Measurements from ENCODE around the gene BANK1. TPM values are rescaled to one million over a fixed set of nuclear protein-coding genes. Genes with fewer than 3 reads are reported as not detected.
A peak's percentile ranks its signal among the peaks of the same experiment; 100 is the strongest.

The BANK1 gene, protein sequence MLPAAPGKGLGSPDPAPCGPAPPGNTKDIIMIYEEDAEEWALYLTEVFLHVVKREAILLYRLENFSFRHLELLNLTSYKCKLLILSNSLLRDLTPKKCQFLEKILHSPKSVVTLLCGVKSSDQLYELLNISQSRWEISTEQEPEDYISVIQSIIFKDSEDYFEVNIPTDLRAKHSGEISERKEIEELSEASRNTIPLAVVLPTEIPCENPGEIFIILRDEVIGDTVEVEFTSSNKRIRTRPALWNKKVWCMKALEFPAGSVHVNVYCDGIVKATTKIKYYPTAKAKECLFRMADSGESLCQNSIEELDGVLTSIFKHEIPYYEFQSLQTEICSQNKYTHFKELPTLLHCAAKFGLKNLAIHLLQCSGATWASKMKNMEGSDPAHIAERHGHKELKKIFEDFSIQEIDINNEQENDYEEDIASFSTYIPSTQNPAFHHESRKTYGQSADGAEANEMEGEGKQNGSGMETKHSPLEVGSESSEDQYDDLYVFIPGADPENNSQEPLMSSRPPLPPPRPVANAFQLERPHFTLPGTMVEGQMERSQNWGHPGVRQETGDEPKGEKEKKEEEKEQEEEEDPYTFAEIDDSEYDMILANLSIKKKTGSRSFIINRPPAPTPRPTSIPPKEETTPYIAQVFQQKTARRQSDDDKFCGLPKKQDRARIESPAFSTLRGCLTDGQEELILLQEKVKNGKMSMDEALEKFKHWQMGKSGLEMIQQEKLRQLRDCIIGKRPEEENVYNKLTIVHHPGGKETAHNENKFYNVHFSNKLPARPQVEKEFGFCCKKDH
- 1 to 10 TPM; 2.1 to 3.0 (median 2.4) TPM for total RNA-seq
- total RNA-seq (2013), result 195 TPM

GRCh38 chr4:101790521-101791181 lies at the start of gene BANK1:
Gene BANK1 (plus strand): TSS chr4:101790730. CDS start chr4:101790881, 151 bp downstream.
- H3K27ac ChIP-seq (ENCODE audit: low read length), result peak within 1 kb of the TSS; percentile 66
- Mint-ChIP-seq H3K9me3 (no peaks in the 10 kb centered on the region), H3K4me1 (peaks cover 13 to 14% of the 10 kb centered on the region in 2 donors), H3K27me3 (ENCODE audit: low read depth in 2 of 2) (peaks cover 4 to 7% of the 10 kb centered on the region in 2 donors), H3K4me3 (peak within 1 kb of the TSS; percentile 89), H3K27ac (peak within 1 kb of the TSS; percentile 9 to 81), H3K36me3 (no peaks in the 10 kb centered on the region)
- H3K4me3 ChIP-seq (ENCODE audit: low read length), result peak within 1 kb of the TSS; percentile 54
- peak; percentile 93 to 98 (median 95) for ATAC-seq
- TF ChIP-seq, protein P1, sequence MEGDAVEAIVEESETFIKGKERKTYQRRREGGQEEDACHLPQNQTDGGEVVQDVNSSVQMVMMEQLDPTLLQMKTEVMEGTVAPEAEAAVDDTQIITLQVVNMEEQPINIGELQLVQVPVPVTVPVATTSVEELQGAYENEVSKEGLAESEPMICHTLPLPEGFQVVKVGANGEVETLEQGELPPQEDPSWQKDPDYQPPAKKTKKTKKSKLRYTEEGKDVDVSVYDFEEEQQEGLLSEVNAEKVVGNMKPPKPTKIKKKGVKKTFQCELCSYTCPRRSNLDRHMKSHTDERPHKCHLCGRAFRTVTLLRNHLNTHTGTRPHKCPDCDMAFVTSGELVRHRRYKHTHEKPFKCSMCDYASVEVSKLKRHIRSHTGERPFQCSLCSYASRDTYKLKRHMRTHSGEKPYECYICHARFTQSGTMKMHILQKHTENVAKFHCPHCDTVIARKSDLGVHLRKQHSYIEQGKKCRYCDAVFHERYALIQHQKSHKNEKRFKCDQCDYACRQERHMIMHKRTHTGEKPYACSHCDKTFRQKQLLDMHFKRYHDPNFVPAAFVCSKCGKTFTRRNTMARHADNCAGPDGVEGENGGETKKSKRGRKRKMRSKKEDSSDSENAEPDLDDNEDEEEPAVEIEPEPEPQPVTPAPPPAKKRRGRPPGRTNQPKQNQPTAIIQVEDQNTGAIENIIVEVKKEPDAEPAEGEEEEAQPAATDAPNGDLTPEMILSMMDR (IDR thresholded peaks at IDR 0.05), result no peak
- H3K36me3 ChIP-seq (ENCODE audit: control insufficient read depth, insufficient read depth, low read length), result no peaks in the 10 kb centered on the region
- peaks cover 6% of the 10 kb centered on the region for H3K4me1 ChIP-seq (ENCODE audit: control insufficient read depth, insufficient read depth, low read length)
- intact Hi-C loops (cut with micrococcal nuclease), result no loop called here
- WGBS (ENCODE audit: insufficient coverage), result 3% methylated on average over 44 of the region's 44 CpGs
- no peaks in the 10 kb centered on the region for H3K9me3 ChIP-seq (ENCODE audit: control insufficient read depth, insufficient read depth, low read length)
- no peaks in the 10 kb centered on the region for H3K27me3 ChIP-seq (ENCODE audit: control insufficient read depth, insufficient read depth, low read length)
- peak; percentile 45 to 53 for DNase-seq

GRCh38 chr4:101753721-101754120 lies 36.8 kb upstream of the BANK1 start:
- H3K9me3 ChIP-seq (ENCODE audit: control insufficient read depth, insufficient read depth, low read length), result no peaks in the 10 kb centered on the region
- intact Hi-C loops (cut with micrococcal nuclease), result no loop called here
- no peaks in the 10 kb centered on the region for H3K4me1 Mint-ChIP-seq
- TF ChIP-seq, protein P1 (IDR thresholded peaks at IDR 0.05), result no peak
- H3K27ac ChIP-seq (ENCODE audit: low read length), result no peak overlapping the region
- no peaks in the 10 kb centered on the region for H3K27me3 Mint-ChIP-seq (ENCODE audit: low read depth in 2 of 2)
- no peaks in the 10 kb centered on the region for H3K27me3 ChIP-seq (ENCODE audit: control insufficient read depth, insufficient read depth, low read length)
- DNase-seq (no peak), ATAC-seq (no peak)
- no CpG with 5 or more reads among the region's 2 CpGs for WGBS (ENCODE audit: insufficient coverage)
- H3K4me3 ChIP-seq (ENCODE audit: low read length), result no peak overlapping the region
- H3K36me3 ChIP-seq (ENCODE audit: control insufficient read depth, insufficient read depth, low read length), result no peaks in the 10 kb centered on the region
- H3K36me3 Mint-ChIP-seq, result no peaks in the 10 kb centered on the region
- H3K27ac Mint-ChIP-seq, result no peak overlapping the region
- no peaks in the 10 kb centered on the region for H3K9me3 Mint-ChIP-seq
- H3K4me1 ChIP-seq (ENCODE audit: control insufficient read depth, insufficient read depth, low read length), result no peaks in the 10 kb centered on the region
- H3K4me3 Mint-ChIP-seq, result no peak overlapping the region

DNA sequence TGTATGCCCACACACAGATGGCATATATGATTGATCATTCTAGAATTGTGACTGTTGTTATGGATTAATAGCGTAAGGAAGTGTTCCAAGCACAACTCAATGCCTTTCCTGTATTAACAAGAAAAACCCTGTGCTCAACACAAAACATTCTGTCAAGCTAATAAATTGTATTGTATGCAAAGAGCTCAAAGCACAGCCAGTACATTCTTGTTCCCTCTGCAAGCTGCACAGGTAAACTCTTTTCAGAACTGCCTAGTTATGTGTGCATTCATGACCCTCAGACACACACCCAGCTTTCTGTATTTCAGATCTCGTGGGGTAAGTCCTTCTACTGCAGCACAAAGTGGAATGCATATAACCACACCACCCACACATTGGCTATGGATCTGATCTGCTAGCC lies 34.3 kb upstream of the BANK1 start:
- H3K27me3 ChIP-seq (ENCODE audit: control insufficient read depth, insufficient read depth, low read length), result no peaks in the 10 kb centered on the region
- H3K36me3 Mint-ChIP-seq, result no peaks in the 10 kb centered on the region
- intact Hi-C loops (cut with micrococcal nuclease), result no loop called here
- 0% methylated on average over 1 of the region's 2 CpGs for WGBS (ENCODE audit: insufficient coverage)
- no peak overlapping the region for H3K4me3 ChIP-seq (ENCODE audit: low read length)
- no peak overlapping the region for H3K27ac Mint-ChIP-seq
- no peaks in the 10 kb centered on the region for H3K27me3 Mint-ChIP-seq (ENCODE audit: low read depth in 2 of 2)
- no peaks in the 10 kb centered on the region for H3K4me1 ChIP-seq (ENCODE audit: control insufficient read depth, insufficient read depth, low read length)
- H3K36me3 ChIP-seq (ENCODE audit: control insufficient read depth, insufficient read depth, low read length), result no peaks in the 10 kb centered on the region
- no peaks in the 10 kb centered on the region for H3K4me1 Mint-ChIP-seq
- H3K27ac ChIP-seq (ENCODE audit: low read length), result no peak overlapping the region
- TF ChIP-seq, protein P1 (IDR thresholded peaks at IDR 0.05), result no peak
- no peaks in the 10 kb centered on the region for H3K9me3 Mint-ChIP-seq
- no peaks in the 10 kb centered on the region for H3K9me3 ChIP-seq (ENCODE audit: control insufficient read depth, insufficient read depth, low read length)
- ATAC-seq, result no peak
- DNase-seq, result no peak
- H3K4me3 Mint-ChIP-seq, result no peak overlapping the region
